BJ (cell line): ENCODE results near the gene TST. TPM values are rescaled to one million over a fixed set of nuclear protein-coding genes. Genes with fewer than 3 reads are reported as not detected.

Source experiments
- CTCF ChIA-PET: fragments of 350-600 bp; formaldehyde crosslinking; extraction: SDS; loops from one replicate; lab custom pipeline; 2021; ENCODE audit warnings: antibody characterized with exemption, inconsistent platforms; lab: Yijun Ruan, JAX
- POLR2A ChIA-PET: fragments of 300-600 bp; sonication (Branson Sonifier 250); formaldehyde crosslinking; extraction: SDS; loops from one replicate; lab custom pipeline; 2021; ENCODE audit warnings: antibody characterized with exemption; lab: Charles Lee
- DNase-seq: peaks from one replicate; pipeline ENCODE4 v3.0.0-alpha.2; 2011; ENCODE audit warnings: low read depth
- H3K27me3 ChIP-seq: 2 replicates; pipeline ENCODE4 v1.6.0; 2011; ENCODE audit warnings: low read length; ENCODE audit not compliant: control insufficient read depth, insufficient read depth
- H3K36me3 ChIP-seq: 2 replicates; pipeline ENCODE4 v1.5.1; 2011; ENCODE audit warnings: low read length; ENCODE audit not compliant: control insufficient read depth, insufficient read depth
- H3K4me3 ChIP-seq: 2 replicates; pipeline ENCODE4 v1.5.1; 2011; ENCODE audit warnings: low read depth, mild to moderate bottlenecking, control low read depth, low read length
- CTCF ChIP-seq: IDR thresholded peaks from 2 replicates; pipeline ENCODE4 v1.5.1; 2011; ENCODE audit warnings: low read depth, mild to moderate bottlenecking, control low read depth, inconsistent platforms, low read length, moderate library complexity; ENCODE audit not compliant: insufficient read depth
- polyA plus RNA-seq: library from polyadenylated mRNA; depleted of rRNA; stranded (reverse); fragments of >200 nt; gene quantifications from 2 replicates; pipeline ENCODE4 v1.2.3, GENCODE V29; 2011

The TST gene
- polyA plus RNA-seq, 1 experiment = 45.7 TPM

- no peak for DNase-seq
- ChIA-PET CTCF (interaction anchor here (0.9 to 1.6 kb wide), 5 partner anchors 25 to 237 kb away, joined by 3 to 4 read pairs (median 3); no protein-coding TSS in a partner anchor), POLR2A (interaction anchor here (0.5 kb wide), 1 partner anchor 18 kb away, joined by 4 read pairs; no protein-coding TSS in a partner anchor)
- Histone ChIP-seq H3K4me3 (peak overlapping the region; percentile 90), H3K36me3 (peaks cover 7% of the 10 kb centered on the region), H3K27me3 (no peaks in the 10 kb centered on the region)
- no peak for TF ChIP-seq CTCF
These were observed 385 bp downstream of the TST start for GRCh38 chr22:37018815-37019308.

DNA sequence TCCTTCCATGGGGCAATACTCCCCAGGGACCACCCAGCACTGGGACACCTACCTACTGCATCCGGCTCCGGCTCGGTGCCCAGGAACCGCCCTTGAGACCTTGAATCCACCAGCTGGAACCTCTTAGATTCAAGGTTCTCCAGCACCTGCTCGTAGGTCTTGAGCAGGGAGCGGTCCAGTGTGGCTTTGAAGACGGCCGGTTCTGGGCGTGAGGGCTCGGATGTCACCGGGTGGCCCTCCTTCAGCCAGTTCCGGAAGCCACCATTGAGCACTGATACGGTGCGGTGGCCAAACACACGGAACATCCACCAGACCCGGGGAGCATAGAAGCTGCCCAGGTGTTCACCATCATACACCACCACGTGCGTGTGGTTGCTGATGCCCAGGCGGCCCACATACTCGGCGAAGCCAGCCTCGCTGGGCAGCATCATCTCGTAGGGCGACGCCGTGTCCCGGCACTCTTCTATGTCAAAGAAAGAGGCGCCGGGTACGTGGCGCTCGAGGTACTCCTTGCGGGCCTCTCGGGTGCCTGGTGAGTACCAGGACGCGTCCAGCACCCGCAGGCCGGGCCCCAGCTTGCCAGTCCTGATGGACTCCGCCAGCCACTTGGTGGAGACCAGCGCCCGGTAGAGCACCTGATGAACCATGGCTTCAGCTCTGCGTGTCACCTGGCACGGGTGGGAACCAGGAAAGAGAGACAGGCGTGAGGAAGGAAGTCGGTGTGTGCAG lies 997 bp downstream of the TST start:
- Histone ChIP-seq H3K27me3 (no peaks in the 10 kb centered on the region), H3K4me3 (peak overlapping the region; percentile 90), H3K36me3 (peaks cover 7% of the 10 kb centered on the region)
- ChIA-PET POLR2A (no interaction called here), CTCF (interaction anchor here (0.6 to 1.6 kb wide), 4 partner anchors 59 to 936 kb away, joined by 3 to 4 read pairs (median 3); no protein-coding TSS in a partner anchor)
- TF ChIP-seq CTCF = no peak
- no peak for DNase-seq

DNA sequence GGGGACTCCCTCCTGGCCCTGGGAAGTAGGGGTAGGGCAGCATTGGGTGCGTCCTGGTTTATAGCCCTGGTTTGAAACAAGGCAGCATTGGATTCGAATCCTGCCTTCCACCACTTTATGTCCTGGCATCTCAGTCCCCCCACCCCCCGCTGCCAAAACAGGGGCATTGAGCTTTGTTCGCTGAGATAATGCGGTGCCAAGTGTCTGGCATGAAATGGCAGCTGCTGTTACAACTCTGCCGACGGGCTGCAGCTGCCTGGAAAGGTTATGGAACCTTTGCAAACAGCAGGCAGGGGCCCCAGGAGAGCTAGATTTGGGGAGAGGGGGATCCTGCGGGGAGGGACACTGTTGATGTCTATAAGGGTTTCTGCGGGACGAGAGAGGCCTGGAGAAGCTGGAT lies 1.9 kb downstream of the TST start:
- Histone ChIP-seq H3K4me3 (no peak overlapping the region), H3K36me3 (peaks cover 5% of the 10 kb centered on the region), H3K27me3 (no peaks in the 10 kb centered on the region)
- no peak for TF ChIP-seq CTCF
- ChIA-PET CTCF (interaction anchor here (0.6 to 1.6 kb wide), 2 partner anchors 60 to 937 kb away, joined by 3 read pairs; no protein-coding TSS in a partner anchor), POLR2A (no interaction called here)
- no peak for DNase-seq

GRCh38 chr22:37016134-37016910 lies 2.9 kb downstream of the TST start:
- Histone ChIP-seq H3K36me3 (peaks cover 5% of the 10 kb centered on the region), H3K27me3 (no peaks in the 10 kb centered on the region), H3K4me3 (no peak overlapping the region)
- DNase-seq = no peak
- CTCF ChIA-PET = interaction anchor here (1.2 kb wide), 1 partner anchor 8 kb away, joined by 3 read pairs; no protein-coding TSS in a partner anchor
- no peak for TF ChIP-seq CTCF
- POLR2A ChIA-PET = no interaction called here

DNA sequence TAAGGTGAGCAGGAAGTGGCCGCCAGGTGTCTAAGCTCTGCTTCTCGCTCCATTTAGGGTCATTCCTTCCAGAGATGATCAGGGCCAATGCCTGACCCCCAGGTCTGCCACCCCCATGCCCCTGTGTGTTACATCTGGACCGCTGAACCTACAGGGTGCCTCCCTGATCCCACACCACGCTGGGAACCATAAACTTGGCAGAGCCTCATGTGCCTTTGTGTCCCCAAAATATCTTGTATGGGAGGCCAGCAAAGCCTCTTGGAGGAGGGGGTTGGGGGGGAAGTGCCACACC lies 3.7 kb downstream of the TST start:
- DNase-seq = no peak
- Histone ChIP-seq H3K27me3 (no peaks in the 10 kb centered on the region), H3K4me3 (no peak overlapping the region), H3K36me3 (peaks cover 5% of the 10 kb centered on the region)
- no peak for TF ChIP-seq CTCF
- CTCF ChIA-PET = no interaction called here
- POLR2A ChIA-PET = no interaction called here
